ENCODE results near the gene ZDHHC13.

ZDHHC13 gene

DNA sequence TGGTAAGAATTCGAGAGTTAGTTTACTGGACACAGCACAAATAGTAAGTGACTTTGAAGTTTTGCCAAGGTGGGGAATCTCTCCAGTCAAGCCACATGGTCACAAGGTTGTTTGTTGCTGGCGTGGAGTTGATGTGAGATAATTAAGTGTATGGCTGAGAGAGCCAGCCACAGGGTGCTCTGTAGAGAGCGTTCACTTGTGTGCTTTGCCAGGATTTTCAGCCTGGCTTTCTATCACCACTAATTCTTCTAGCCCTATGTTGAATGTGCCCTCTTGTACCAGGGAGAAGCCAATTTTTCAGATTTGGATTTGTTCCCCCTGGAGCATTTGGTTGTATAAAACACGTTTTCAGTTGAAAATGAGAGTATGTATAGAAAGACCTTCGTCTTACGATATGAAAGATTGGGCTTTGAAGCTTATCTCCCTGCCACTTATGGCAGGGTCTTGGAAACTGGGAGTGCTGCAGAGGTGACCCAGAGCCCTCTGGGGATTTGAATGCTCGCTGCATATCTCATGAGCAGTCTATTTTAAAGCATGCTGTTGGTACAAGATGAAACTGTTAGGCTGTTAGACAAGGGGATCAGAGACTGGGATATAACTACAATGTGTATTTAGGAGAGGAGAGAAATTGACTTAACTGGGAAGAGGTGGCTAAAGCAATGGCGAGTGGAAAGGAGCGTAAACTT lies 56.2 kb downstream of the ZDHHC13 start:
- no peak for DNase-seq

DNA sequence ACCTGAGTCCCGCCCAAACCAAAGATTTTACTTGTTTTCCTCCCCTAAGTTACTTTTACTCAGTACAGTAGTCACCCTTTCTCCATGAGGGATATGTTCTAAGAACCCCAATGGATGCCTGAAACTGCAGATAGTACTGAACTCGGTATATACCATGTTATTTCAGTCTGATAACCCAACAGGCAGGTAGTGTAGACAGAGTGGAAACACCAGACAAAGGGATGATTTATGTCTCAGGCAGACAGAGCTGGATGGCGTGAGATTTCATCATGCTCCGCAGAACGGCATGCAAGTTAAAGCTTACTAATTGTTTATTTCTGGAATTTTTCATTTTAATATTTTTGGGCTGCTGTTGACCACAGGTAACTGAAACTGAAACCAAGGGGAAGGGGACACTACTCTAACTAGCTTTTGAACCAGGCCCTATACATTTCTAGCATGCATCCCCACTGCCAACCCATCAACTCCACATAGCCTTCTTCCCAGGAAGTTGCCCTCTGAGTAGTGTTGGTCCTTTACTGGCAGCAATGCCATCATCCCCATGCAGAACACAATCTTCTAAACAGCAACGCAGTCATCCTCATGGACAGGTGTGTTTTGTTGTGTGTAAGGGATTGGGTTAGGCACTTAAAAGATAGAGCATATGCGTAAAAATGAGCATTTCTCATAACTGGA lies 57.1 kb downstream of the ZDHHC13 start:
- DNase-seq = no peak

DNA sequence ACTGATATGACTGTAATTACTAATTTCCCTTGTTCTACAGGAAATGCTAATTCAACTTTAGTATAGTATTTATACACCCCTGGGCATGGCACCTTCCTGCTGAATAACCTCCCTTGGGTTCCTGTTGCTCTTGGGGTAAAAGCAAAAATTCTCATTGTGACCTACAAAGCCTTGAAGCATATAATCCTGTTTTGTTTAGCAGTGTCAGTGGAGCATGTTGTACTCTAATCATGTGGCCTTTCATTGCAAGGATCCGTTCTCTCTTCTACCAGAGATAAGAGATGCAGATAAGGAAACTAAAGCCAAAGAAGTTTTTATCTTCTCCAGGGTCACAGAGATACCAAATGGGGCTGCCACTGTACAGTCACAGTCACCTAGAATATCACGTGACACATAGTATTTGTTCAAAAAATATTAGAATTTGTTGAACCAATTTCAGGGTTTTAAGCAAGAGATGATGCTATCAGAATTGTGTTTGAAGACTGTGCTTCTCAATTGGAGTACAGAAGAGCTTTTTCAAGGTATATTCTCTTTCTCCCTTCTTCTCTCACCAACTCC lies 59.7 kb downstream of the ZDHHC13 start:
- no peak for DNase-seq

DNA sequence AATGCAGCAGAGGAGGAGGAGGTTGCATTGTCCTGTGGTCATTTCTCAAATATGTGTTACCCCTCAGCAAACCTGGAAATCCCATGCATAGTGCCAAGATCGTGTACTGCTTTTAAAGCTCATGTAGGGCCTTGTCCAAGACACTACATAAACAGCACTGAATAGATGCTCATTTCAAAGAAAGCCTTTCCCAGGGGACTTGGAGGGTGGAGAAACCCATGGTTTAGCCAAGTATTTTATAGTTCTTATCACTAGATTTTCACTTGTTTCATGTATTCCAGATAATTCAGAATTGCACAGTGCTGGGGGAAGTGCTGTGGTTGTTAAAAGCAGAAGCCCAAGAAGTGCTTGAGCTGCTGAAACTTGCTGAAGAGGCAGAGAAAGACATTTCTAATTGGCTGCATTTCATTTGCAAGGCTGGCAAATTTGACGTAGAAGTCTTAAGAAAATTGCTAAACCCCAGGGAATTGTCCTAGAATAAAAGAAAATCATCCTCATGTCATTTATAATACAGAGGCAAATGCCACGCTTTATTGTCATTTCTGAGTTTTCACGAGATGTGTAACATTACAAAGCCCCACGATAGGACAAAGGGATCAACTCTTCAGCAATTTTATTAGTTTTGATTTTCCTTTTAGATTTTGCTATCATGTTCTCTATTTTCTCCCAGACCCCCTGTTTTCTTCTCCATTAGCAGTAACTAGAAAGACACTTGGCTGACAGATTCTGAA lies 64.7 kb downstream of the ZDHHC13 start:
- DNase-seq = no peak

DNA sequence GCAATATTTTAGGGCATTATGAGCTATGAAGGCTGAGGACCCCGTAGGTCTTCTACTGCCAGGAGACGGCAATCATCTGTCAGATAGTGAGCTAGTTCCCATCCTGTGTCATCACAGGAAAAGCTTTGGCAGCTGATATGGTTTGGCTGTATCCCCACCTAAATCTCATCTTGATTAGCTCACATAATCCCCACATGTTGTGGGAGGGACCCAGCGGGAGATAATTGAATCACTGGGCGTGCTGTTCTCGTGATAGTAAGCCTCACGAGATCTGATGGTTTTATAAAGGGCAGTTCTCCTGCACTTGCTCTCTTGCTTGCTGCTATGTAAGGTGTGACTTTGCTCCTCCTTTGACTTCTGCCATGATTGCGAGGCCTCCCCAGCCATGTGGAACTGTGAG lies 66.7 kb downstream of the ZDHHC13 start:
- DNase-seq = no peak

DNA sequence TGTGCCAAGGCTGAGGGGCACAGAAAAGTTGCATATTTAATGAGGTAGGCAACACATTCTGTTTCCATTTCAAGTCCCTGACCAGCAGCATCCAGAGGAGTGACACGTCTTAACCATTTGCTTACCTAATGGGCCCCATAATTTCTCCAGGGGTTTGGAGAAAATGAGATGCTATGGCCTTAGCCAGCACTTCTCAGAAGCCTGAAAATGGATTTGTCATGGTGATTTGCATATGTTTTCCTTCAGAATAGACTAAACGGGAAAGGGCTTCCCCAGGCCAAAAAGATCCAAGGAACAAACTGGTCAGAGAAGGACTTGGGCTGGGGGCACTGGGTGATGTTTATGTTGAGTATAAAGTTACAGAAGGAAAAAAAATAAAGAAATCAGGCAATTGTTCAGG lies 68.1 kb downstream of the ZDHHC13 start:
- no peak for DNase-seq

DNA sequence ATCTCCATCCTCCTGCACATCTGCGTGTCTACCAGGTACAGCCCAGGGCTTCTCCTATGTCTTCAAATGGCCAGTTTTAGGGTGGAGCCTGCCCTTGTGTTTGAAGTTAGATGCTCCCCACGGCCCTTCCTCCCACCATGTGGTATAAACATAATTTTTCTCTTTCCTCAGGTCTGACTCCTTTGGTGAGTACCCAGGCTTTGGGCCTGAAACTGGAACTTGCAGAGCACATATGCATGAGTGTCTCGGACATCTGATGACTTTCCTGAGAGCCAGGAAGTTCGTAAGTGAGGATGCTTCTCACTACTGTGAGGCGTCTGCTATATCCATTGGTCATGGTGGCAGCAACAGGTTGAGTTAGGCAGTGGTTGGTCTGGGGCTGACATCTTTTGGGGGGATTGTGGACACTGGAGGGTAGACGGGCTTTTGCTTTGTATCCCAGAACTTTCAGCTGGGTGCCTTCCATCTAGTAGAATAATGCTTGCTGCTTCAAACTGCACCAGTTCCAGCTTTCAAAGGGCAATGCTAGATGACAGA lies 68.6 kb downstream of the ZDHHC13 start:
- DNase-seq = no peak

DNA sequence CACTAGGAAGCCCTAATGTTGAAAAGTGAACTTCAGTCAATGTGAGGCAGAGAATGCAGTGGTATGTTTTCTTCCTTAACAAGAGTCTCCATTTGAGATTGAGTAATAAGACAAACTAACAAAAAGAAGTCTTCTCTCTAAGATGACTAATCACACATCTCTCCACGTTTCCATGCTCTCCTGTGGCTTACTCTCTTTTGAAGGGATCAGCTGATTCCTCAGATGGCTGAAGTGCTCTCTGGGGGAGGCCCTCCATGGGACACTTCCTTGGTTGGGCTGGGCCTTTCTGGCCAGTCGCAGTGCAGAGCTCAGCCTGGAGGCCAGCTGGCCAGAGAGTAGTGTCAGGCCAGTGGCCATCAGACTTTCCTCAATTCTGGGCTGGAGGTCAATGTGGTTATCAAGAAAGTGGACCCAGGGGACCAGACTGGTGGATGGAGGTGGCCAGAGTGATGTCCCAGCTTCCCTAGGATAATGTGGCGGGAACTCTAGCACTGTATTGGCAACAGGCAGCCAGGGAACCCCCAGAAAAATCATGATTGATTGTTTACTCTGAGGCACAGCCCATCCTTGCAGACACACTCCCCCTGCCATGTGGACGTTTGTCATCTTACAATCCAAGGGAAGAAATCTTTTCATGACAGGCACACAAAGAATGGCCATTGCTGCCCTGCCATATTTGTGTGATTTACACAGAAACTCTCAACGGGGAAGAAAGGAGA lies 70.3 kb downstream of the ZDHHC13 start:
- DNase-seq = peak; percentile 74

DNA sequence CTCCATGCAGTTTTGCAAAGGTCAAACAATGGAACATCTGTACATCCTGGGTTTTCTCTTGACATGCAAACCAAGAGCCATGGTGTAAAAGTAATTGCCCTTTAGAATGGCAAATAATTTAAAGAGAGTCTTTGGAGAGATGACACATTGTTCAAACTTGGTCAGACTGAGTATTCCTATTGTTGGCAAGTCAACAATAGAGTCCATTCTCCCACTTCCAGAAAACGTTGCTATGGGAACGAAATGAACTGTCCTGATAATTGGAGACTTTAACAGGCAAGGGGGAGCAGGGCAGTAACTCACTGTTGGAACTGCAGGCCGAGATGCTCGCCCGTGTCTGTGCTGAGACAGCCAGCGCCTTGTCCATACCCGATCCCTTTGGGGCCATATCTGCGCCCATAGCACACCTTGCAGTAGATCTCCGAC lies 70.9 kb downstream of the ZDHHC13 start:
- peak; percentile 77 for DNase-seq

DNA sequence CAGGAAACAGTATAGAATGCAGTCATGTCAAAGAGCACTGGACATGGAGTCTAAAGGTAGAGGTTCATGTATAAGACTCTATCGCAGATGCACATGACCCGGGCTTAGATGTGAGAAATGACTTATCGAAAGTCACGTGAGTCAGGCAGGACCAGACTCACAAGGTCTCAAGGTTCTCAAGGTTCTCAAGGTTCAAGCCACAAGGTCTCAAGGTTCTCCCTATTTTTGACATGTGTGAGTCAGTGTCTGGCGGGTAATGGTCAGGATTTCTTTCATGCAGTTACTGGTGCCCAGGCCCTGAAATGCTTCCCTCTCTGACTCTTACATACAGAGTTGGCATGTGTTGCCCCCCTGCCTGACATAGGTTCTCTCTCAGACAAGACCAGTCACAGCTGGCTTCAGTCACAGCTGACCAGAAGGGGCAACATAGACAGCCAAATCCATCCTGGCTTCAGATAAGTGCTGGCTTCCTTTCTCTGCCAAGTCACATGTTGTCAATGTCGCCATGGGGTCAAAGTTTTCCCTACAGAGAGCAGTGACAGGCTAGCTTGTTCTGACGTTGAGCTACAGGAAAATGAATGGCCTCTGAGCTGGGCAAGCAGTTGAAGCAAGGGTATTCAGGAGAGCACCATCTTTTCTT lies 74.7 kb downstream of the ZDHHC13 start:
- DNase-seq = no peak

DNA sequence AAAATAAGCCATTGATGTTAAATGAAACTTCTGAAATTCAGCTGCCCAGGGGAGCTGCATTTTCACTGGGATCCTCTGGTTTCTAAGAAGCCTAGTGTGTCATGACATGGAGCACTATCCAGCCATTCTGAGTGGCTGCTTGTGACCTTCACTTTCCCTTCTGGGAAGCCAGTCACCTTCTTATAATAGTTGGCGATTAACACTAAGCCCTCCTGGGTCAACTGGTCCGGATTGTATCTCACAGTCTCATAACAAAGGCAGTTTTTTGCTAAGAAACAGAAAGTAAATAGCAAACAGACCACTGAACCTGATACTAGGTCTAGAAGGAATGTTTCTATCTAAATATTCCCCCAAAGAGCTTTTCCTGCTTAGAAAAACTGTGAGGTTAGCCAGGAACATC lies 76.9 kb downstream of the ZDHHC13 start:
- no peak for DNase-seq

DNA sequence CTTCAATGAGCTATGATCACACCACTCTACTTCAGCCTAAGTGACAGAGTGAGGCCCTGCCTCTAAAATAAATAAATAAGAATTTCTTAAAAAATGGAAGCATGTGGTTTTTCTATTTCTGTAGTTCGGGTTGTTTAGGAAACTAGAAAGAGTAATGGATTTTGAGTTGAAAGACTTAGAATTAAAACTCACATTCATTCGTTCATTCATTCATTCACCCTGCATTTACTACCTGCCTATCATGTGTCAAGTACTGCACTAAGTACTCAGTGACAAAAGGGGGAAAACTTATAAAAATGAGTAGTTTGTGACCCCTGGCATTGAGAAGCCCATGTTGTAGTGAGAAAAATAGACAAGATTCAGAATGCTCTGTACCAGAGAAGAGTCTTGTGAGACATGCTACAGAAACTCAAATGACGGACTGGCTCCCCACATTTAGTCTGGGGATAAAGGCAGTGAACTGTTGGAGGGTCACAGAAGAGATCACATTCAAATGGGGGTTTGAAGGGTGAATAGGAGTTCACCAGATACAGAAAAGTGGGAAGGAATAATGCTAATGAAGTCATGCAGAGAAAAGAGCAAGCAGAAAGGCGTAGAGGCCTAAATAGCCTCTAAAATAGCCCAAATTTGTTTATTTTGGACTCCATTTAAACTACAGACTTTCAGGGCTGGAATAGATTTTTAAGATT lies 77.8 kb downstream of the ZDHHC13 start:
- DNase-seq = no peak

DNA sequence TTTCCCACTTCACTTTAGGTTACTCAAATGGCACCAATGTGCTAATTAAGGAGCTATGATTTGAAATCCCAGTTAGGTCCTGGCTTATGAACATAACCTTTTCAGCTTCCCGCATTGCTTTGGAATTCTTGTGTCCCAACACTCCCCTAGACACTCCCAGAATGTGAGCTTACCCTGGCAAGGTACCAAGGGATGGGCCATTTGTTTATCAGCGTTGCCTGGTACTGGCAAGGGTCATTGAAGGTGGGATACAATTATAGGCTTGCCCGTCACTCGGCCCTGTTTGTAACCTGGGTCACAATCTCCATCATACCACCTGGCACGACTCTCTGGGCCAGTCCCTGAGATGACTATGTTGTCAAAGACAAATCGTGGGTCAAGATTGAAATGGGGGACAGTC lies 79.5 kb downstream of the ZDHHC13 start:
- no peak for DNase-seq

DNA sequence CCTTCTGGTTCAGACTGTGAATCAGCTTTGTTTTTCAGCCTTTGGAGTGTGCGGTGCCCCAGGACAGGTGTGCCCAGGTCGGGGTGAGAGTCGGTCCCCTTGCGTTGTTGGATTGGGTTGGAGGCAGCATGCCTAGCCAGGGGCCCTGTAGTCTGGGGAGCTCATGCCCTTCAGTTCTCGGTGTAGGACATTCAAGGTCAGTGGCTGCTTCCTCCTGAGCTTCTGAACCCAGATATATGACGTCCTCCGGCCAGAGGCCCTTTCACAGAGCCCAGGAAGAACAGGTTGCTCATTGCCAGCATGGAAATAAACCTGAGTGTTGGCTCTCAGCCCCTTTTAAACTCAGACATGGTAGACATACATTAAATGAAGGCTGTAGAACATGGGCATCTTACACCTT lies 82.1 kb downstream of the ZDHHC13 start:
- no peak for DNase-seq

DNA sequence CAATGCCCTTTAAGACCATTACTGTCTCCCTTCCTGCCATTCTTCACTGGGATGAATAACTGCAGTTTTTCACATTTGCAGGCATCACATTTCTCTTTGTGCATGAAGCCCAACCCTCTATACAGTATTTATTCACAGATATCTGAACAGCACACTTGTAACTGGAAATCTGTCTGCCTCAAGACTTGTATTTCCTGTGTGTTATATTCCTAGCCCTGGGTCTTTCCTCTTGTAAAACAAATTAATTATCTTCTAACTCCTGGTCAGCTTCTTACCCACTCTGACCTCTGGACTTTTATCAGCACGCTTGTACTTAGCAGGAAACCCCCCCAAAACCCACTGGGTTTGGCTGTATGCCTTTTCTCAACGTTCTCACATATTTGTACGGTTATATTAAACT lies 82.8 kb downstream of the ZDHHC13 start:
- DNase-seq = no peak

DNA sequence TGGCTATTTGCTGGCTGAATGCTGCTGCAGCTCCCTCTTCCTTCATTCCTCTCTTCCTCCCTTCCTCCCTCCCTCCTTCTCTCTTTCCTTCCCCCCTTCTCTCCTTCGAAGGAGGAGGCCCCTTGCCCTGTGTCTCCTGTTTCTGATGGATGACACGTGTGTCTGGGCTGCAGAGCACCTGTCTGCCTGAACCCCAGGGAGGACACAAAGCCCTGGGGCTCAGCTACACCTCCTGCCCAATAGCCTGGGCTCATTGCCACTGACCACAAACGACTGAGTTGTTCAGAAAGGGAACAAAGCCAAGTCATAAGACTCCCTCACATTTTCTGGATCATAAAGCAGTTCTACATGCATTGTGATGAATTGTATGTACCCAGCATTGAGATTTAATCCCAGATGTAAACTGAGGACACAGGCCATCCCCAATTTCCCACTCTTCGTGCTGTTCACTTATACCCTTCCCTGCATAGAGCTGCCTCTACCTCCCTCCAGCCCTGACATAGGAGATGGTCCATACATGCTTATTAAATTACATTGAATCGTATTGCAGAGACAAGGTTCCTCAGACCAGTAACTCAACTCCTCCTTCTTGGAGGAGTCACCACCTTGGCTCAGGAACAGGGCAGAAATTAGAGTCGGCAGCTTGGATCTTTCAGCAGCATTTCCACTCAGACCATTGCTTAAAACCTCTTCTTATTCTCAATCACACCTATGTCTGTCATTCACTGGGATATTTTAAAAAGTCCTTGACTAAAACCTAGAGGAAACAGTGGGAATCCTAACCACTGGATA lies 83.6 kb downstream of the ZDHHC13 start:
- DNase-seq = no peak

DNA sequence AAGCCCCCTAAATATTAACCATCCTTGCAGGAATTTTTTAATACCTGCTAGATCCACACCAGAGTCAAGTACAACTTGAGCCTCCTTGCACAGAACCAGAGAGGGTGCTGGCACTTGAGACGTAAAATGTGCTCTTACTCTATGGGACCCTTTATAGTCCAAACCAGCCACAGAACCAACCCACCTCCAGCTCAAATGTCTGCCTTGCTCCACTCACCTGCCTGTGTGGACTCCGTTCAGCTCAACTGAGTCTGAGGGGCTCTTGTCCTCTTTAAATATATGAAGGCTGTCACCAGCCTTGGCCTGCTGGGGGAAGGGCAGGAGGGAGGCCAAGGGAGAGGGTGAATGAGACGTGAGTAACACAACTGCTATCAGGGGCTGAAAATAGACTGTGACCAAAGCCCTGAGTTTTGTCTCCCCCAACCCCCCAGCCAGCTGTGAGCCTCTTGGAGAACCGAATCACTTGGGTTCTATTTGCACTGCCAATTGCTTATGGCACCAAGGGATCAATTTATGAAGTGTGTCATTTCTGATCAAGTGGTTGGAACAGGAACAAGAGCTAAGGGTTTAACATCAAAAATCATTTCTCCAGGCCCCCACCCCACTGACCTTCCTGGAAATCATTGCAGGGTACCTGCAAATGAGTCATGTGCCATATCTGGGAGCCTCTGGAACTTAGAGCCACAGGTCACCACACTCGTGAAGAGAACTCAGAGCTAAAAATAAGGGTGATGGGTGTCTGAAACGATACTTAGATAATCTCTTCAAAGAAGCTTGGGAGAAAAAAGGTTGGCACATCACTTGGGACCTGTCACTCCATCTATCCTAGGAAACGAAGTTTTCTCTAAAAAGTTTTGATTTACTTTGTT lies 85.0 kb downstream of the ZDHHC13 start, which contains the start of gene CSRP3:
TSS of gene CSRP3 (minus strand) at position 247 of the 869 bp plus-strand sequence. CDS start 9,535 bp downstream, outside the sequence.
- DNase-seq = no peak

DNA sequence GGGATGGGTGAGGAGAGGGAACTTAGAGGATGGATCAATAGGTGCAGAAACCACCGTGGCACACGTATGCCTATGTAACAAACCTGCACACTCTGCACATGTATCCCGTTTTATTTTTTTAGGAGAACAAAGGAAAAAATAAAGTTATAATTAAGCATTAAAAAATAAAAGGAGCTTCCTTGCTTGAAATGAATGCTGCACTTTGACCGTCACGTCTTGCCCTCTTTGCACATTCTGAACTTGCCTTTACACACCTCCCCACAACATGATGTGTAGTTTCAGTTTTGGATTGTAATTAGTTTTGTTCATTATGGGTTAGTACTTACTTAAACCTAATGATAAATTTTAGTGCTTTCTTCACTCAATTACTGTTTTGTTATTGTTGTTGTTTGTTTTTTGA lies 87.9 kb downstream of the ZDHHC13 start:
- no peak for DNase-seq

DNA sequence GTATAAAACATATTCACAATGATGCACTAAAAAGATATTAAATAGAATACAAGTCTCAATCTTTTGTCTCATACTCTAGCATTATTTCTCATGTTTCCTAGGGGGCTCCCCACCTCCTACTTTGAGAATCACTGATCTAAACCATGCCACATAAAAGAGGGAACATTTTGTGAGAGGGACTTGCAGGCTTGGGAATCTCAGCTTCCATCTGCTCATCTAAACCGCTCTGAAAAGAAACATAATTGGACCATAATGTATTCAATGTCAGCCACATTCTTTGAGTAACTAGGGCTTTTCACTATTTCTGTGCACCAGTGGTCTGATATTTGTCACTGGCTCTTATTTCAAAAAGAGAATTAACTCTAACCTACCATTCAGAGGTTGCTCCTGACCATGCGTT lies 91.2 kb downstream of the ZDHHC13 start:
- no peak for DNase-seq
